CD4-positive, alpha-beta T cell (primary cell): ENCODE measurements around the gene DIAPH1. TPM values are rescaled to one million over a fixed set of nuclear protein-coding genes. Genes with fewer than 3 reads are reported as not detected.

ENCODE experiments used
- ATAC-seq: fragments of 200-7000 bp; cut with Tn5 transposase; one replicate; pipeline ENCODE4 v1.10.0; 2022; ENCODE audit warnings: mild to moderate bottlenecking; ENCODE audit not compliant: poor library complexity
- CTCF ChIA-PET: fragments of 350-600 bp; sonication (Branson Sonifier 250); formaldehyde crosslinking; loops from one replicate; lab custom pipeline; 2021; ENCODE audit warnings: antibody characterized with exemption, inconsistent platforms; lab: Charles Lee
- POLR2A ChIA-PET: fragments of 350-600 bp; sonication (Branson Sonifier 250); formaldehyde crosslinking; loops from one replicate; lab custom pipeline; 2021; ENCODE audit warnings: antibody characterized with exemption, inconsistent platforms; lab: Charles Lee
- DNase-seq, 14 experiments: peaks; one replicate each; pipeline ENCODE4 v3.0.0-alpha.2; 2013 to 2020; ENCODE audit warnings: mixed read lengths in 2 of 14
- H3K27ac ChIP-seq, 2 donors: one replicate each; pipeline versions ENCODE4 v1.5.1 to v1.7.0; 2013; ENCODE audit warnings: low read length in 2 of 2, low read depth in 1 of 2, mild to moderate bottlenecking in 1 of 2
- H3K27me3 ChIP-seq, 2 experiments: 1 replicate in 1 of 2; 2 replicates in 1 of 2; pipeline versions ENCODE4 v1.6.1 to v1.7.0; 2013; ENCODE audit warnings: low read length in 2 of 2, control low read depth in 1 of 2, mild to moderate bottlenecking in 1 of 2, moderate library complexity in 1 of 2; ENCODE audit not compliant: insufficient read depth in 2 of 2, control insufficient read depth in 1 of 2
- H3K36me3 ChIP-seq: one replicate; pipeline ENCODE4 v1.6.1; 2013; ENCODE audit warnings: low read length, control low read depth; ENCODE audit not compliant: insufficient read depth
- H3K4me1 ChIP-seq: one replicate; pipeline ENCODE4 v1.6.1; 2013; ENCODE audit warnings: low read length, control low read depth; ENCODE audit not compliant: insufficient read depth
- H3K4me3 ChIP-seq: one replicate; pipeline ENCODE4 v1.5.1; 2013; ENCODE audit warnings: mild to moderate bottlenecking, low read length, moderate library complexity
- H3K9me3 ChIP-seq, 2 experiments: 1 replicate in 1 of 2; 2 replicates in 1 of 2; pipeline versions ENCODE4 v1.6.1 to v1.7.0; 2013; ENCODE audit warnings: low read length in 2 of 2, mild to moderate bottlenecking in 2 of 2, control low read depth in 1 of 2, moderate library complexity in 1 of 2; ENCODE audit not compliant: control insufficient read depth in 1 of 2, insufficient read depth in 1 of 2
- H3K27ac Mint-ChIP-seq: one replicate; pipeline ENCODE4 v1.8.0; 2020; ENCODE audit warnings: mixed read lengths
- H3K27me3 Mint-ChIP-seq: one replicate; pipeline ENCODE4 v1.8.0; 2021; ENCODE audit warnings: mixed read lengths
- H3K36me3 Mint-ChIP-seq: one replicate; pipeline ENCODE4 v1.8.0; 2021; ENCODE audit warnings: low read depth, mixed read lengths
- H3K4me1 Mint-ChIP-seq: one replicate; pipeline ENCODE4 v1.8.0; 2021; ENCODE audit warnings: low read depth, mixed read lengths
- H3K4me3 Mint-ChIP-seq: one replicate; pipeline ENCODE4 v1.8.0; 2020; ENCODE audit warnings: mild to moderate bottlenecking, mixed read lengths
- H3K9me3 Mint-ChIP-seq: one replicate; pipeline ENCODE4 v1.8.0; 2020; ENCODE audit warnings: mixed read lengths
- intact Hi-C, 2 experiments: fragments of 100-400 bp; cut with DNase I in 1 of 2; cut with micrococcal nuclease in 1 of 2; formaldehyde crosslinking; loops; one replicate each; pipeline versions ENCODE4 v1.15.1 to v1.9.0; 2023 to 2025; cut with DNase I, micrococcal nuclease
- polyA plus RNA-seq, 2 donors: library from polyadenylated mRNA; unstranded; fragments of 120-200 nt; gene quantifications; one replicate each; pipeline ENCODE4 v1.2.1, GENCODE V29; 2013
- total RNA-seq, 174 experiments: library from RNA in 2 of 174; stranded (reverse) in 2 of 174; gene quantifications; one replicate each; pipeline ENCODE4 v1.2.3 and lab custom pipeline; 2021 to 2026
- TF ChIP-seq, protein P1 (sequence below): fragments of 200-600 bp; IDR thresholded peaks from one replicate; pipeline ENCODE4 v1.8.0; 2022; ENCODE audit warnings: antibody characterized with exemption, mild to moderate bottlenecking

DIAPH1 gene
- 100 to 1,000 TPM; 159 to 161 TPM for total RNA-seq
- polyA plus RNA-seq (2013, experiment 1 of 2) = 212 TPM
- 205 TPM for polyA plus RNA-seq (2013, experiment 2 of 2)
- 85.7 to 490 (median 257) reads per million in 172 experiments for total RNA-seq (lab: John Stamatoyannopoulos, UW)

GRCh38 chr5:141618804-141619554, at the start of gene DIAPH1:
Gene DIAPH1, minus strand, starts transcription at chr5:141619000. Its CDS starts 86 bp downstream, at chr5:141618914.
- POLR2A ChIA-PET = interaction anchor here (0.7 to 8.2 kb wide), 11 partner anchors 12 to 299 kb away, joined by 3 to 191 read pairs (median 5); partner anchors contain the start of genes FCHSD1, HDAC3, RELL2 and TAF7
- H3K27ac Mint-ChIP-seq = peak within 1 kb of the TSS; percentile 92
- Histone ChIP-seq H3K9me3 (no peaks in the 10 kb centered on the region), H3K4me1 (peaks cover 25% of the 10 kb centered on the region), H3K27me3 (no peaks in the 10 kb centered on the region), H3K27ac (peak within 1 kb of the TSS; percentile 91 to 94), H3K36me3 (peaks cover 38% of the 10 kb centered on the region), H3K4me3 (peak within 1 kb of the TSS; percentile 96)
- peak within 1 kb of the TSS; percentile 98 for H3K4me3 Mint-ChIP-seq
- peaks cover 67% of the 10 kb centered on the region for H3K36me3 Mint-ChIP-seq
- no peaks in the 10 kb centered on the region for H3K27me3 Mint-ChIP-seq
- peaks cover 66% of the 10 kb centered on the region for H3K4me1 Mint-ChIP-seq
- DNase-seq (peak; percentile 95 to 99 (median 98)), ATAC-seq (peak; percentile 90)
- TF ChIP-seq, protein P1, sequence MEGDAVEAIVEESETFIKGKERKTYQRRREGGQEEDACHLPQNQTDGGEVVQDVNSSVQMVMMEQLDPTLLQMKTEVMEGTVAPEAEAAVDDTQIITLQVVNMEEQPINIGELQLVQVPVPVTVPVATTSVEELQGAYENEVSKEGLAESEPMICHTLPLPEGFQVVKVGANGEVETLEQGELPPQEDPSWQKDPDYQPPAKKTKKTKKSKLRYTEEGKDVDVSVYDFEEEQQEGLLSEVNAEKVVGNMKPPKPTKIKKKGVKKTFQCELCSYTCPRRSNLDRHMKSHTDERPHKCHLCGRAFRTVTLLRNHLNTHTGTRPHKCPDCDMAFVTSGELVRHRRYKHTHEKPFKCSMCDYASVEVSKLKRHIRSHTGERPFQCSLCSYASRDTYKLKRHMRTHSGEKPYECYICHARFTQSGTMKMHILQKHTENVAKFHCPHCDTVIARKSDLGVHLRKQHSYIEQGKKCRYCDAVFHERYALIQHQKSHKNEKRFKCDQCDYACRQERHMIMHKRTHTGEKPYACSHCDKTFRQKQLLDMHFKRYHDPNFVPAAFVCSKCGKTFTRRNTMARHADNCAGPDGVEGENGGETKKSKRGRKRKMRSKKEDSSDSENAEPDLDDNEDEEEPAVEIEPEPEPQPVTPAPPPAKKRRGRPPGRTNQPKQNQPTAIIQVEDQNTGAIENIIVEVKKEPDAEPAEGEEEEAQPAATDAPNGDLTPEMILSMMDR = peak; percentile 86
- CTCF ChIA-PET = interaction anchor here (0.8 to 5.5 kb wide), 23 partner anchors 9 to 1475 kb away, joined by 3 to 281 read pairs (median 6); partner anchors contain the start of genes FCHSD1, HDAC3, PCDHGA10 and PCDHGB4
- intact Hi-C loops = loop anchor here (1.0 to 2.0 kb wide), 5 partner anchors 14 to 27 kb away; partner anchors contain the start of genes HDAC3 (in 2 of the 2) and RELL2 (in 2 of the 2)
- no peaks in the 10 kb centered on the region for H3K9me3 Mint-ChIP-seq

DNA sequence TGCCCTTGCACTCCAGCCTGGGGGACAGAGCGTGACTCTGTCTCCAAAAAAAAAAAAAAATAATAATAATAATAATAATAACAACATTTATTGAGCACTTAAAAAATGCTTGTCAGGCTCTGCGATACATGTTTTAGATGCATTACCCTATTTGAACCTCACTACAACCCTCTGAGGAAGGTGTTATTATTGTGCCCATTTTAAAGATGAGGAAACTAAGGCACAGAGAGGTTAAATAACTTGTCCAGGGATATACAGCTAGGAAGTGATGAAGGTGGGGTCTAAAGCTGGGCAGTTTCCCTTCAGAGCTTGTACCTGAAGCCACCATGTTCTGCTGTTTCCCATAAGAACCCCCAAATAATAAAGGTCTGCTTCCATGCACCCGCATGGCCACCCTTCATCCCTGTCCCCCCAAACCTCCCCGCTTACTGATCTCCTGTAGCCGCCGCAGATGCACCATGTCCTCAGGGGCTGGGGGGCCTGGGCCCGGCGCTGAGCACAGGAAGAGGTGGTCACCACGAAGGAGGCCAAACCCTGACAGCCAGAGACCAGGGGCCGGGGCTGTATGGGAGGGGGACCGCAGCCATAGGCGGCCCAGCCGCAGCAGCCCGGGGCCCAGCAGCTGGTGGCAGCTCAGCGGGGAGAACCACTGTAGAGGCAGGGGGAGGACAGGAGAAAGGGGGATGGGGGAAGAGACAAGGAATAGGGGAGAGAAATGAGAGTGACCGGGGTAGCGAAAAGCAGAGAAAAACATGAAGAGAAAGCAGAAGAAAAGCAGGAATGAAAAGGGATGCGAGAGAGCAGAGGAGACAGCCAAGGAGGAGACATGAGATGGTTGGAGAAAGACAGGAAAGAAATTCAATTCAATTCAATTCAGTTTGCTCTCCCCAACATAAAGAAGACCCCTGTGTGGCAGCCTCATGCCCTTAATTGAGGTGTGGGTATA, 47.5 kb upstream of the DIAPH1 start:
- H3K4me3 ChIP-seq = no peak overlapping the region
- Mint-ChIP-seq H3K27ac (no peak overlapping the region), H3K27me3 (no peaks in the 10 kb centered on the region), H3K4me1 (no peaks in the 10 kb centered on the region), H3K36me3 (no peaks in the 10 kb centered on the region), H3K9me3 (no peaks in the 10 kb centered on the region), H3K4me3 (no peak overlapping the region)
- ChIA-PET POLR2A (interaction anchor here (0.6 kb wide), 1 partner anchor 432 kb away, joined by 3 read pairs; no protein-coding TSS in a partner anchor), CTCF (interaction anchor here (1.4 to 2.3 kb wide), 3 partner anchors 30 to 294 kb away, joined by 11 to 18 read pairs (median 12); partner anchors contain the start of genes HDAC3, PCDH1 and RELL2)
- no peaks in the 10 kb centered on the region for H3K36me3 ChIP-seq
- H3K27me3 ChIP-seq = no peaks in the 10 kb centered on the region
- H3K4me1 ChIP-seq = peaks cover 4% of the 10 kb centered on the region
- DNase-seq (no peak), ATAC-seq (no peak)
- intact Hi-C loops = loop anchor here (1.0 to 5.0 kb wide), 6 partner anchors 23 to 481 kb away; partner anchors contain the start of gene PCDH12 (in 1 of the 2)
- no peak overlapping the region for H3K27ac ChIP-seq
- TF ChIP-seq, protein P1 = no peak
- H3K9me3 ChIP-seq = no peaks in the 10 kb centered on the region
